OCI-LY3 (cell line): ENCODE measurements around the gene CELSR2.

Source experiments
- CTCF ChIP-seq: fragments of 200-600, 300-600 bp; sonication (generic); IDR thresholded peaks from 2 replicates; pipeline ENCODE4 v1.5.1; 2014; ENCODE audit warnings: antibody characterized with exemption, low read length, low read depth
- EZH2phosphoT487 ChIP-seq: fragments of 200-600 bp; shearing (Covaris generic); IDR thresholded peaks from 2 replicates; pipeline ENCODE4 v1.6.1; 2018; ENCODE audit warnings: antibody characterized with exemption, mixed run types, low read depth

DNA sequence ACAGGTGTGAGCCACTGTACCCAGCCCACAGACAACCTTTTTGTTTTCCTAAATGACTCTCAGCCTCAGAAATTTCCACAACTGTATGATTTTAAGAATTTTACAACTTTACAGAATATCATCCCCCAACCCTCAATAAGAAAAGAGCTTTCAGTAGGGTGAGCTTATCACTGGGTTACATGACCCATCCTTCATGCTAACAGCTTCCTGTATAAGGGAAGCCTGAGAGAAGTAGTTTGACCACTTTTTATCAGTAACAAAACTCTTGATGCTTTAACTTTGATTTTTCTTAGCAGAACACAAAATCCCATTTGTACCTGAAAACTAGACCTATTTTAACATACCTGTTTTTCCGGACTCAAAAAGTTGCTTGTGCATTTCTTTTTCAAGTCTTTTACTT, 67.2 kb downstream of the CELSR2 start:
- TF ChIP-seq CTCF: no peak
- no peak for TF ChIP-seq EZH2phosphoT487
